LNCAP (cell line): ENCODE data around the gene GFOD1.

Experiments
- TF ChIP-seq, protein P1 (sequence below): fragments of 450-650 bp; IDR thresholded peaks from 2 replicates; pipeline ENCODE4 v1.5.1; 2017; ENCODE audit warnings: mild to moderate bottlenecking

GFOD1 gene

DNA sequence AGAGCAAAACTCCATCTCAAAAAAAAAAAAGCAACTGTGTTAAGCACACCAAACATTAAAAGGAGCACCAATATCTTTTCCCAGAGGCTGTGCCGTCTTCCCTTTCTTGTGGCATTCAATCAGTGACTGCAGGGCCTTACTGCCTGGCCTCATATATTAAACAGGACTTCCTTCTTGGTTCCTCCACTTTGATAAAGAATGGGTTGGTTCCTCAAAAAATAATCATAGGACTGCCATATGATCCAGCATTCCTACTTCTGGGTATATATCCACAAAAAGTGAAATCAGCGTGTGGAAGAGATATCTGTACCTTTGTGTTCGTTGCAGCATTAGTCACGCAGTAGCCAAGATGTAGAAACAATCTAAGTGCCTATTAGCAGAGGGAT lies 40.3 kb upstream of the GFOD1 start:
- TF ChIP-seq, protein P1, sequence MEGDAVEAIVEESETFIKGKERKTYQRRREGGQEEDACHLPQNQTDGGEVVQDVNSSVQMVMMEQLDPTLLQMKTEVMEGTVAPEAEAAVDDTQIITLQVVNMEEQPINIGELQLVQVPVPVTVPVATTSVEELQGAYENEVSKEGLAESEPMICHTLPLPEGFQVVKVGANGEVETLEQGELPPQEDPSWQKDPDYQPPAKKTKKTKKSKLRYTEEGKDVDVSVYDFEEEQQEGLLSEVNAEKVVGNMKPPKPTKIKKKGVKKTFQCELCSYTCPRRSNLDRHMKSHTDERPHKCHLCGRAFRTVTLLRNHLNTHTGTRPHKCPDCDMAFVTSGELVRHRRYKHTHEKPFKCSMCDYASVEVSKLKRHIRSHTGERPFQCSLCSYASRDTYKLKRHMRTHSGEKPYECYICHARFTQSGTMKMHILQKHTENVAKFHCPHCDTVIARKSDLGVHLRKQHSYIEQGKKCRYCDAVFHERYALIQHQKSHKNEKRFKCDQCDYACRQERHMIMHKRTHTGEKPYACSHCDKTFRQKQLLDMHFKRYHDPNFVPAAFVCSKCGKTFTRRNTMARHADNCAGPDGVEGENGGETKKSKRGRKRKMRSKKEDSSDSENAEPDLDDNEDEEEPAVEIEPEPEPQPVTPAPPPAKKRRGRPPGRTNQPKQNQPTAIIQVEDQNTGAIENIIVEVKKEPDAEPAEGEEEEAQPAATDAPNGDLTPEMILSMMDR = no peak

DNA sequence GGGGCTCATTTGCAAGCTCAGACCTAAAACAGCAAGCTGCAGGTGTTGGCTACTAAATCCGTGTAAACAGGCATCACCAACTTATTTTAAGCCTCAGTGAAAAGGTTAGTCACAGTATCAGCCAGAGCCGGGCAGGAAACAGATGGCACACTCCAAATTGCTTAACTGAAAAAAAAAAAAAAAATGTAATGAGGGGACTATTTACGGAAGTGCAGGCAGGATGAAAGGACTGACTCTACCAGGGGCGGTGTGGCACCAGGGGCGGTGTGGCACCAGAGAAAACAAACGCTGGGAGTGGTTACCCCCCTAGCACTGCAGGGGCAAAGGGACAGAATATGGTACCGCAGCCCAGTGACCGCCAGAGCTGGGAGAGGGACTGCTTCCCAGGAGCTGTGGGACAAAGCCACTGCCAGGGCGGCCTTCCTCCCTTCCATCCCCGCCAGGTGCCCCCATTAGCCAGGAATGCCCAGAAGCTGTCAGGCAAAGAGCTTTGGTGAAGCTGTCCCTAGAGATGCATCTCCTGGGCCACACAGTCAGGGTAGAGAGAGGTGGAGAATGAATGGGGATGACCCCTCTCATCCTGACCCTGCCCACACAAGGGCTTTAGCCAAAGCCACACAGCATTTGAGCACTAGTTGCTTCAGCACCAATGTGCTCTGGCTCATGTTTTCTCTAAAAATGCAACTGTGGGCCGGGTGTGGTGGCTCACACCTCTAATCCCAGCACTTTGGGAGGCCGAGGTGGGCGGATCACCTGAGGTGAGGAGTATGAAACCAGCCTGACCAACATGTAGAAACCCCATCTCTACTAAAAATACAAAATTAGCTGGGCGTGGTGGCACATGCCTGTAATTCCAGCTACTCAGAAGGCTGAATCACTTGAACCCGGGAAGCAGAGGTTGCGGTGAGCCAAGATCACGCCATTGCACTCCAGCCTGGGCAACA lies 39.6 kb upstream of the GFOD1 start:
- TF ChIP-seq, protein P1 = no peak

DNA sequence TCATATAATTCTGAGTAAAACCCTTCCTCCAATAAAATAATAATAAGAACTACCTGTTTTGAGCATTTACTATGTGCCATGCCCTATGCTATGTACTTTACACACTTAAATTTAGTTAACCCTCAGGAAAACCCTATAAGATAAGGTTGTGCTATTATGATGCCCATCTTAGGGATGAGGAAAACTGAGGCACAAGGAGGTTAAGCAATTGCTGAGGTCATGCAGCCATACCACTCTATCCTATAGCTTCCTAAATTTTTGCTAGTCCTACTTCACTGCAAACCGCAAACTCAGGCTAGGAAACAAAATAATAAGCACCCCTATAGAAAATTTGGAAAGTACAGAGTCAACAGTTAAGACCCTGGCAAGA lies 38.9 kb upstream of the GFOD1 start:
- TF ChIP-seq, protein P1 = no peak

DNA sequence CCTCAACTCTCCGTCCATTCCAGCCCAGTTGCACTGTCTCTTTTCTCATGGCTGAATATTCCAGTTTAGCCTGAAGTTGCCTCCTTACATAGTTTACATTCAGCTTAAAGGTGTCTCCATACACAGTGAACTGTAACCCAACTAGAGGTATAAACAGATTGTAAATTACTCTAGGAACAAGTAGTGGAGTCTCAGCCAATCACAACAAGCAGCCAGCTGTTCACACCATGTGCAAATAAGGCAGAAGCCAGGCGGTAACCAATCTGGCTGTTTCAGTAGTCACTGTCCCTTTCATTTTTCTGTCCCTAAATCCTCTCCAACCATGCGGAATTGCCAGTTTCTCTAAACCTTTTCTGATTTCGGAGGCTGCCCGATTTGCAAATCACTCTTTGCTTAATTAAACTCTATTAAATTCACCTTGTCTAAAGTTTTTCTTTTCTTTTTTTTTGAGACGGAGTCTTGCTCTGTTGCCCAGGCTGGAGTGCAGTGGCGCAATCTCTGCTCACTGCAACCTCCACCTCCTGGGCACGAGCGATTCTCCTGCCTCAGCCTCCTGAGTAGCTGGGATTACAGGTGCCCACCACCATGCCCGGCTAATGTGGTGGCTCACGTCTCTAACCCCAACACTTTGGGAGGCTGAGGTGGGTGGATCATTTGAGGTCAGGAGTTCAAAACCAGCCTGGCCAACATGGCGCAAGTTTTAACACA lies 37.6 kb upstream of the GFOD1 start:
- TF ChIP-seq, protein P1 = no peak

DNA sequence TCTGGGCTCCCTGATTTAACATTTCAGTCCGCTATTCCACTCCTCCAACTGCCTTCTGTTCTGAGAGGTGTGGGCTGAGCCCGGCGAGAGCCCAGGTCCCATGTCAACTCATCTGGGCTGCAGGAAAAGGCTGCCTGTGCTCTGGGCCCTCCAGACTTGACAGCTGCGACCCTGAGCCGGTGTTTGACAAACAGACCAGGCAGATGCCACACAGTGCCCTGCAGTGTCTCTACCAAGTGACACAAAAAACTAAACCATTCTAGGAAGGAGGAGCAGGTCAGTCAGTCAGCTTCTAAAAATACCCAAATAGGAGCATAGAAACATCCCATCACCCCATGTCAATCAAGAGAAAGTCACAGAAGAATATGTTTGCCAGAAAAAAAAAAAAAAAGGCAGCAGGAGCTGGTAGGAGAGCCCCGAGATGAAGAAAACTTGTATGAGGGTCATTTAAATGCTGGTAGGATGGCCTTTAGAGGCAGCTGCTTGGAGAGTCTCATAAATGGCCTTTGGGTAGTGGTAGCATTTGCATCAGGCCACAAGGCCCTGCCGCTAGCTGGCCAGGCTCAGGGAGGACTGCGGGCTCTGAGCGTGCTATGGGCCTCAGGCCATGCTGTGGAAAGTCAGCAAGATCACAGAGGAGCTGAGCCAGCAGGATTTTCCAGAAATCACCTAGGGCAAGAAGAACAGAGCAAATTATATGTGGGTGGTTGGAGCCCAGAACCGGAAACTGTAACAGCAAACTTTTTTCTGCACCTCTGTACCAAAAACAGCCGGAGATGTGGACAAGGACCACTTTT lies 36.6 kb upstream of the GFOD1 start:
- TF ChIP-seq, protein P1 = no peak

DNA sequence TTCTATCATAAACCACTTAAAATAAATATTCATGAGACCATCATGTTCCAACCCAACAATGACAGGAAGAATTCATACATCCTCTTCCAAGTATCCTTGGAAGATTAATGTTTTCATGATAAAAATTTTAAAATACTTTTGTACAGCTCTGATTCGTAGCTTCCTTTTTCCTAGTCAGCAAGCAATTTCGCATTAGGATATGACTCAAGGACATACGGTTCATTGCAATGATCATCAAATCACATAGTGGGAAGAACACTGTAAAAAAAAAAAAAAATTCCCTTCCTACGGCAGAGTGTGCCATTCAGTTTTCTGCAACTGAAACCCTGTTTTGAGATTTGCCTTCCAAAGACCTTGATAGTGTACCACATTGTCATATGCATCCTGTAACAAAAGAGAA lies 35.3 kb upstream of the GFOD1 start:
- TF ChIP-seq, protein P1 = no peak

DNA sequence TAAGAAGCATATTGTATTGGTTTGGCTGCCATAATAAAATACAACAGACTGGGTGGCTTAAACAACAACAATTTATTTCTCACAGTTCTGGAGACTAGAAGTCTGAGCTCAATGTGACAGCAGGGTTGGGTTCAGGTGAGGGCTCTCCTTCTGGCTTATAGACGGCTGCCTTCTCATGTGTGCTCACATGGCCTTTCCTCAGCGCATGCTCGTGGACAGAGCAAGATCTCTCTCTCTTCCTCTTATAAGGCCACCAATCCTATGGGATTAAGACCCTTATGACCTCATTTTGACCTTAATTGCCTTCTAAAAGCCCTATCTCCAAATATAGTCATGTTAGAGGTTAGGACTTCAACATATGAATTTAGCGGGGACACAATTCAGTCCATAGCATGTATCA lies 32.4 kb upstream of the GFOD1 start:
- TF ChIP-seq, protein P1 = no peak
